Activated T-cell treated with anti-CD3 and anti-CD28 coated beads, Interleukin-2, amount 50 U/mL, for 72 hours (primary cell): ENCODE data around the gene PTCHD4. TPM values are rescaled to one million over a fixed set of nuclear protein-coding genes. Genes with fewer than 3 reads are reported as not detected.
"Not testable (repeated sequence)": the region's sequence is repeated elsewhere in the genome, so short reads cannot be mapped to it uniquely, and the experiment has no call there.

ENCODE experiments used
- ATAC-seq, 2 donors: fragments of 150-1000 bp; cut with Tn5 transposase; replicated peaks in 1 of 2; 2 replicates each; pipeline ENCODE4 v1.10.0; 2021; ENCODE audit warnings: moderate library complexity in 2 of 2, mild to moderate bottlenecking in 1 of 2
- DNase-seq, 2 donors: peaks; one replicate each; pipeline ENCODE4 v3.0.0; 2021 to 2022; ENCODE audit warnings: mixed read lengths in 1 of 2
- H3K27ac Mint-ChIP-seq: one replicate; pipeline ENCODE4 v1.8.0; 2022; ENCODE audit warnings: mild to moderate bottlenecking, moderate library complexity, mixed read lengths
- H3K27me3 Mint-ChIP-seq: one replicate; pipeline ENCODE4 v1.8.0; 2022; ENCODE audit warnings: low read depth, mixed read lengths
- H3K36me3 Mint-ChIP-seq, 2 donors: one replicate each; pipeline ENCODE4 v1.8.0; 2022; ENCODE audit warnings: mixed read lengths in 2 of 2, mild to moderate bottlenecking in 1 of 2; ENCODE audit not compliant: insufficient read depth in 2 of 2
- H3K4me1 Mint-ChIP-seq: one replicate; pipeline ENCODE4 v1.8.0; 2022; ENCODE audit warnings: low read depth, mixed read lengths
- H3K4me3 Mint-ChIP-seq, 2 donors: one replicate each; pipeline ENCODE4 v1.8.0; 2022; ENCODE audit warnings: mild to moderate bottlenecking in 2 of 2, mixed read lengths in 2 of 2, moderate library complexity in 2 of 2
- H3K9me3 Mint-ChIP-seq, 2 donors: one replicate each; pipeline ENCODE4 v1.8.0; 2022; ENCODE audit warnings: mixed read lengths in 2 of 2
- total RNA-seq, 2 donors: library from RNA; stranded (reverse); gene quantifications; one replicate each; pipeline ENCODE4 v1.2.3, GENCODE V29; 2022

PTCHD4 gene
- total RNA-seq, 2 donors from 2014 or later: not detected

DNA sequence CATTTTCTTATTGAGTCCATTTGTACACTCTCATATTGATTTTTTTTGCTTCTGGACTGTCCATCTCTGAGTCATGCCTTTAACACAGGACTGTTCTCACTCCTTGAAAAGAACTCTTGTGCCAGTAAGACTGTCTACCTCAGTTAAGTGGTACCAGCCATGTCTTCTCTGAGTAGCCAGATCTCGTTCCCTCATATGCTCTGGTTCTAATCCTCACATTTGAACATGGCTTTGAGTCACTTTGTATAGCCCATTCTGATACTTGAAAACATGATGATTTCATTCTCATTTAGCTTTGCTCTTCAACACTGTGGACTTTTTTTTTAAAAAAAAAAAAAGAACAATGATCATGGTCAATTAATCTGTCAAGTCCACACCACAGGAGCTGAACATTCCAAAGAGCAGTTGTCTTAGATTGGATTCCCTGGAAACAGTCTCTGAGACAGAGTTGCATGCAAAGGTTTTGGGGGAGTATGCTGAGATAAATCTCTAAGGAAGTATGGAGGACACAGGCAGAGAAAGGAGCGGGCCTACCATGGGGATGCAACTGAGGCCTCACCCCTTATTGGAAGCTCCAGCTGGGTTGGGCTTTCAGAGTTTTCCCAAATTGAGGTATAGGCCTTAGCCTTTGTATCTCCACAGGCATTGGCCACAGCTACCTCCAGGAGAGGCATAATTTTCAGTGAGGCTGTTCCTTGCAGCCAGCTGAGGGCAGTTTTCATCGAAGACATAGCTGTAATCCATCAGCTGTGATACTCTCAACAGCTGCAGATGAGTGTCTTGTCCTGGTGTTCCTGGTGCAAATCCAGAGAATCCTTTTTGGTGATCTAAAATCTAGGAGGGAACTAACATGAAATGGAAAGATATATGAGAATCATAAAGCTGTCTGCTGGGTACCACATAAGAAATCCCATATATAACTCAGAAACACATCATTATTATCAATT, 6.0 kb upstream of the PTCHD4 start:
- Mint-ChIP-seq H3K4me1 (no peaks in the 10 kb centered on the region), H3K27me3 (no peaks in the 10 kb centered on the region), H3K9me3 (no peaks in the 10 kb centered on the region), H3K27ac (no peak overlapping the region), H3K36me3 (no peaks in the 10 kb centered on the region), H3K4me3 (no peak overlapping the region)
- no peak for ATAC-seq
- DNase-seq: no peak

DNA sequence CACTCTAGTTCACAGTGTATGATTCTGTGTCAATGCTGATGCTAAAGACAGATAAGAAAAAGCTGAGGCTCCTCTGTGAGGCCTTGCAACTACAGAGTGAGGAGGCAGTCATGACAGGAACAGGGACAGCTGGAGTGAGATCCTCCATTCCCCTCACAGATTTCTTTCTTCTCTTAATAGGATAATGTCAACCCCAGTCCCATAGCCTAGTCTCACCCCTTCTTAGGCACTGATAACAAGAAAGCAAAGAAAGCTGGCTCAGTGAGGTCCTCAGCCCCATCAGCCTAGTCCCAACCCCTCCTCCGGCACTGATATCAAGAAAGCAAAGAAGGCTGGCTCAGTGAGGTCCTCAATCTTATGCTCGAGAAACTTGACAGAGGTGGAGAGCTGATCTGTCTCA, 2.1 kb upstream of the PTCHD4 start:
- no peak overlapping the region for H3K27ac Mint-ChIP-seq
- no peak for ATAC-seq
- no peaks in the 10 kb centered on the region for H3K4me1 Mint-ChIP-seq
- H3K9me3 Mint-ChIP-seq: no peaks in the 10 kb centered on the region
- no peak overlapping the region for H3K4me3 Mint-ChIP-seq
- no peaks in the 10 kb centered on the region for H3K27me3 Mint-ChIP-seq
- DNase-seq: no peak
- no peaks in the 10 kb centered on the region for H3K36me3 Mint-ChIP-seq

DNA sequence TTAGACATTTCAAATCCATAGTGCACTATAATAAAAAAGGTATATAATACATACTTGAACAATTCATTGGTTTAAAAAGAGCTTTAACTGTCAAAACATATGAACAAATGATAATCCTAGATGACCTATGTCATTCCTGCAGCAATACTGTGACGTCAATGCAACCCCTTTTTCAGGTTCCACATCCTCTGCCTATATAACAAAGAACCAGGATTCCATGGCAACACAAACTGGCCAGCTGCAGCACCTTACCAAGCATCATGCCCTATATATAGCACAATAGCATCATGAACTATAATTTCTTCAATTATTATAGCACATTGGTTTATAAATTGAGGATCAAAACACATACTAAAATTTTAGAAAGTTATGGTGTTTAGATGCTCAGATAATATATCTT, 578 bp upstream of the PTCHD4 start:
- H3K27me3 Mint-ChIP-seq: no peaks in the 10 kb centered on the region
- no peaks in the 10 kb centered on the region for H3K36me3 Mint-ChIP-seq
- no peak overlapping the region for H3K4me3 Mint-ChIP-seq
- H3K27ac Mint-ChIP-seq: no peak overlapping the region
- no peaks in the 10 kb centered on the region for H3K4me1 Mint-ChIP-seq
- ATAC-seq: no peak
- DNase-seq: no peak
- no peaks in the 10 kb centered on the region for H3K9me3 Mint-ChIP-seq

DNA sequence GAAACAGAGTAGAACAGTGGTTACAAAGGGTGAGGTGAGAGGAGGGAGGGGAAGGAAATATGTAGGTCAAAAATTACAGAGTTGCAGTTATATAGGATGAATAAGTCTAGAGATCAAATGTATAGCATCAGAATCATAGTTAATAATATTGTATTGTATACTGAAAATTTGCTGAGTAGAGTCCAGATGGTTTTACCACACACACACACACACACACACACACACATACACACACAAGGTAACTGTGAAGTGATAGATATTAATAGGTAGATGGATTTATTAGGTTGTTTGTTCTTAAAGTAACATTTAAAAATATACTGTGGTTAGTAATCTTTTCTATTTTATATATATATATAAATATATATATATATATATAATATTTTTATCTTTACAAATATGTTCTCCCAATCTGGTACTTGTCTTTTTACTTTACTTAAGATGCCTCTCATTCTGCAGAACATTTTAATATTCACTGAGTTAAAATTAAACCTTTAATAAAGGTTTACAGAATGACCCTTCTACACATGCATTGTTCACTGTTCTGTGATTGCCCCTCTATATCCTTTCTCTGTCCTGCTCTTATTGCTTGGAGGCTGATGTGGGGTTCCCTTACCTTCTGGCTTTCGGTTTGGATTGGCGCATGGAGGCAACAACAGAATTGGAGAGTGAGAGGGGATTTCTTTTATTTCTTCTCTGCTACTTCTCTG, 408 bp downstream of the PTCHD4 start:
- Mint-ChIP-seq H3K4me3 (no peak overlapping the region), H3K9me3 (no peaks in the 10 kb centered on the region), H3K27me3 (no peaks in the 10 kb centered on the region), H3K27ac (no peak overlapping the region), H3K36me3 (no peaks in the 10 kb centered on the region), H3K4me1 (no peaks in the 10 kb centered on the region)
- ATAC-seq (no peak), DNase-seq (no peak)

DNA sequence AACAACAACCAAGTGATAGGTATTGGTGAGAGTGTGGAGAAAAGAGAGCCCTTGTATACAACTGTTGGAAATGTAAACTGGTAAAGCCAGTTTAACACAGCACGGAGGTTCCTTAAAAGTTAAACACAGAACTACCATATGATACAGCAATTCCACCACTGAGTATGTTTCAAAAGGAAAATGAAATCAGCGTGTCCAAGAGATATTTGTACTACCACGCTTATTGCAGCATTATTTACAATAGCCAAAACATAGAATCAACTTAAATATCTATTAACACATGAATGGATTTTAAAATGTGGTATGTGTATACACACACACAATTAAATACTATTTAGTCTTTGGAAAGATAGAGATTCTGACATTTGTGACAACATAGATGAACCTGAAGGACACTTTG, 1.1 kb downstream of the PTCHD4 start:
- no peak overlapping the region for H3K4me3 Mint-ChIP-seq
- no peak for ATAC-seq
- peaks cover 0 to 1% of the 10 kb centered on the region in 2 donors for H3K9me3 Mint-ChIP-seq
- no peak overlapping the region for H3K27ac Mint-ChIP-seq
- H3K27me3 Mint-ChIP-seq: no peaks in the 10 kb centered on the region
- no peak for DNase-seq
- H3K36me3 Mint-ChIP-seq: peaks cover 0 to 3% of the 10 kb centered on the region in 2 donors
- H3K4me1 Mint-ChIP-seq: no peaks in the 10 kb centered on the region

DNA sequence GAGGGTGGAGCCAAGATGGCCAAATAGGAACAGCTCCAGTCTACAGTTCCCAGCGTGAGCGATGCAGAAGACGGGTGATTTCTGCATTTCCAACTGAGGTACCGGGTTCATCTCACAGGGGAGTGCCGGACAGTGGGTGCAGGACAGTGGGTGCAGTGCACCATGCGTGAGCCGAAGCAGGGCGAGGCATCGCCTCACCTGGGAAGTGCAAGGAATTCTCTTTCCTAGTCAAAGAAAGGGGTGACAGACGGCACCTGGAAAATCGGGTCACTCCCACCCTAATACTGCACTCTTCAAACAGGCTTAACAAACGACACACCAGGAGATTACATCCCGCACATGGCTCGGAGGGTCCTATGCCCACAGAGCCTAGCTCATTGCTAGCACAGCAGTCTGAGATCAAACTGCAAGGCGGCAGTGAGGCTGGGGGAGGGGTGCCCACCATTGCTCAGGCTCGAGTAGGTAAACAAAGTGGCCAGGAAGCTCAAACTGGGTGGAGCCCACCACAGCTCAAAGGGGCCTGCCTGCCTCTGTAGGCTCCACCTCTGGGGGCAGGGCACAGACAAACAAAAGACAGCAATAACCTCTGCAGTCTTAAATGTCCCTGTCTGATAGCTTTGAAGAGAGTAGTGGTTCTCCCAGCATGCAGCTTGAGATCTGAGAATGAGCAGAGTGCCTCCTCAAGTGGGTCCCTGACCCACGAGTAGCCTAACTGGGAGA, 8.4 kb downstream of the PTCHD4 start:
- not testable (repeated sequence) for H3K27me3 Mint-ChIP-seq, H3K4me3 Mint-ChIP-seq, H3K4me1 Mint-ChIP-seq, H3K9me3 Mint-ChIP-seq, H3K36me3 Mint-ChIP-seq, H3K27ac Mint-ChIP-seq, DNase-seq, ATAC-seq

DNA sequence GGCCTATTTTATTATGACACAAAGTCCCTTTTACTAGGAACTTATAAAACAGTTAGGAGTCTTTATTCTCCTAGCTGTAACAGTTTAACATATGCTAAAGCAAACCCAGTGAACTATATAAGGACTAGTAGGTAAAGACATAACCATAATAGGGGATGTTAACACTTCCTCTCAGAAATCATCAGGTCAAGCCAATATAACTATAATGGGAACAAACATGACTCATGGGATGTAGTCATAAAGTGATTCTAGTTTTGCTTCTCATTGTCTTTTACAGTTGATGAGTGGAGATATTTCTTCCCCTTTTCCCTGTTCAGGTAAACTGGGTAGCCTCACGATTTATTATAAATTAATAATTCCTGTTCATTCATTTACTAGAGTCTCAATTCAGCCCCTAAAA, 9.7 kb downstream of the PTCHD4 start:
- peaks cover 1 to 3% of the 10 kb centered on the region in 2 donors for H3K36me3 Mint-ChIP-seq
- DNase-seq: no peak
- H3K27me3 Mint-ChIP-seq: no peaks in the 10 kb centered on the region
- ATAC-seq: no peak
- H3K27ac Mint-ChIP-seq: no peak overlapping the region
- peaks cover 2 to 3% of the 10 kb centered on the region in 2 donors for H3K9me3 Mint-ChIP-seq
- H3K4me3 Mint-ChIP-seq: no peak overlapping the region
- no peaks in the 10 kb centered on the region for H3K4me1 Mint-ChIP-seq

DNA sequence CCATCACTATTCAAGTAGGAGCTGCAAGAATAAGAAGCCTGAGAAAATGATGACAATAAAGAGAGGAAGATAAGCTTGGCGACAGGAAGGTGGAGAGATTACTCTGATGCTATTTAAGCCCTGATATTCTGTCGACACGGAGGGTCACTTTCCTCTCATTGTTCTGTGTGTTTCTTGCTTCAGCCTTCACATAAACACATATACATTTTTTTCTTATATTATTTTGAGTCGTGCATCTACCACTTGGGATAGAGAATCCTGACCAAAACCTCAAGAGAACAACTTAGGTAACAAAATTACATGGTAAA, 10.5 kb downstream of the PTCHD4 start:
- peaks cover 2 to 3% of the 10 kb centered on the region in 2 donors for H3K9me3 Mint-ChIP-seq
- ATAC-seq (no peak), DNase-seq (no peak)
- H3K4me3 Mint-ChIP-seq: no peak overlapping the region
- no peak overlapping the region for H3K27ac Mint-ChIP-seq
- H3K27me3 Mint-ChIP-seq: no peaks in the 10 kb centered on the region
- no peaks in the 10 kb centered on the region for H3K4me1 Mint-ChIP-seq
- H3K36me3 Mint-ChIP-seq: peaks cover 1 to 3% of the 10 kb centered on the region in 2 donors

DNA sequence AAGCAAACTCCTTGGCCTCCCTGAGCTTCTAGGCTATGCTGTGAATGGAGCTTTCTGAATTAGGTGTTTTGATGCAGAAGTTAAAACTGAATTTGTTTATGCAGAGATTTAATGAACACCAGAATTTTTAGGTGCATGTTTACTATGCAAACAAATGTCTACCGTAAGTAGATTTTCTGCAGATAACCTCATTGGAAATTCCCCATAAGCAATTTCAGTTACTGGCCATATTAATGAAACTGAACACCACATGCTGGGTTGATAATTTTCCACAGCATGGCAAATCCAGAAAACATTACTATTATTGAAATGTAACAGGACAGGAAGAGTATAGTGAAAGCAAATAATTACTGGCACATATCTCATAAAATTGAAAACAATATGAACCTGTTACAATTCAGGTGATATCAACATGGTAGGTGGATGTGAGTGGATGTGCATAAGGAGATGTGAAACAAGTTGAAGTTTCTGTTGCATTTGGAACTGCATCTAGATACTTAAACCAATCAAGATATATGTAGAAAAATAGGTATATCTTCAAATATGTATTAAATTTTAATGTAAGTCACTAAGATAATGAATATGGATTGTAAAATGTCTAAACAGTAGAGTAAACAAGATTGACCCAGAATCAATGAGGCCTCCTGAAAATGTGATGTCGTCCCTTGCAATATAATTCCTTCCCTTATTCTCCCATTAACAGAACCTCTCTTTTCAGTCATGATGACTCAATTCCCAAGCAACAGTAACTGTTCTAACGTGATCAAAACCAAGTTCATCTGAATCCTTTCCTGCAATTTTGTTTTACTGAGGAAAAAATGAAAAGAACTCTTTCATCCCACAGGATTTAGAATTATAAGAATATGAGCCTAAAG, 11.0 kb downstream of the PTCHD4 start:
- peaks cover 2% of the 10 kb centered on the region in 2 donors for H3K9me3 Mint-ChIP-seq
- no peak for DNase-seq

DNA sequence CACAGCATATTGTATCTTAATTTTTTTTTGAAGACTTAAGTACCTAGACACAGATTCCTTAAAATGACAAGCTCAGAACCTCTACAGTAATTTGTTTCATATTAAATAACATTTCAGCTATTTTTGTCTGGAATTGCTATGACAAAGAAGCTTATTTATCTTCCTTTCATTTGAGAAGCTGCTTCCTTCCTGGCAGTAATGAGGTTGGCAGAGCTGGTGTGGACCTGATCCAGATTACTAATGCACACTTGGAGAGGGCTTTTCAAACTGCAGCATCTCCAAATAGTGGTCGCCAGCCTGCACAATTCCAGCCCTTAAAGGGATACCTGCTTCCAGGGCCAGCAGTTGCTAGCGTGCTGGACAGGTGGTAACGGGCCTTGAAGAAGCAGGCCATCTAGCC, 12.1 kb downstream of the PTCHD4 start:
- no peaks in the 10 kb centered on the region for H3K27me3 Mint-ChIP-seq
- peaks cover 0 to 1% of the 10 kb centered on the region in 2 donors for H3K36me3 Mint-ChIP-seq
- peaks cover 2 to 3% of the 10 kb centered on the region in 2 donors for H3K9me3 Mint-ChIP-seq
- no peaks in the 10 kb centered on the region for H3K4me1 Mint-ChIP-seq
- no peak overlapping the region for H3K4me3 Mint-ChIP-seq
- ATAC-seq: no peak
- DNase-seq: no peak
- no peak overlapping the region for H3K27ac Mint-ChIP-seq

More for the DNA sequence above, 11.0 kb downstream of the PTCHD4 start:
- no peaks in the 10 kb centered on the region for H3K4me1 Mint-ChIP-seq
- no peak overlapping the region for H3K27ac Mint-ChIP-seq
- ATAC-seq: no peak
- no peaks in the 10 kb centered on the region for H3K27me3 Mint-ChIP-seq
- no peak overlapping the region for H3K4me3 Mint-ChIP-seq
- H3K36me3 Mint-ChIP-seq: peaks cover 0 to 1% of the 10 kb centered on the region in 2 donors

DNA sequence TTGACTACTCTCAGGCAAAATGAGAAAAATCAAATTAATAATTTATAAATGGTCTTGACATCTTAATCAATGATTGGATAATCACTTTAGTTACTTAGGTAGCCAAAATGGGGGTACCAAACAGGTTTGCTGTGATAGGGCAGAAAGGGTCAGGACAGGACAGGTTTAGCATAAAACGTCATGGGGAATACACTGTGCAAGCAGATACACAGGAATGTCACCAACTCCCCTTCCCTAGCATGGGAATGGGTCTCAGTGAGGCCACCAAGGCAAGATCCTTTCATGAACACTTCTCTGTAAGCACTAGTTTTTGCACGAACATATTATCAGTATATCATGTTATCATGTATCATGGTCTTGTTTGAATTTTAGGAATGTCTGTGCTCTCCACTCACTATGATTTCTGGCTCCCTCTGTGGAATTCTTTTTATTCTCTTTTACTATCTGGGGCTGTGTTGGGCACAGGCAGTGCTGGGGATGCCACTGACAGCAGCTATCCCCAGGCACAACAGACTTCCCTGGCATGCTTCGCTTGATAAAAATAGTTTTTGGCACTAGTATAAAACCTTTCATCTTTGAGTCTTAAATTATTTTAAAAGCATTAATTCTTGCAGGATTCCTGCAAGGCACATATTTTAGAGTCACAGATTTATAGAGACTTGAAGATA, 18.3 kb downstream of the PTCHD4 start:
- no peak overlapping the region for H3K4me3 Mint-ChIP-seq
- H3K36me3 Mint-ChIP-seq: no peaks in the 10 kb centered on the region
- H3K4me1 Mint-ChIP-seq: no peaks in the 10 kb centered on the region
- peaks cover 0 to 2% of the 10 kb centered on the region in 2 donors for H3K9me3 Mint-ChIP-seq
- no peaks in the 10 kb centered on the region for H3K27me3 Mint-ChIP-seq
- ATAC-seq (no peak), DNase-seq (no peak)
- no peak overlapping the region for H3K27ac Mint-ChIP-seq

DNA sequence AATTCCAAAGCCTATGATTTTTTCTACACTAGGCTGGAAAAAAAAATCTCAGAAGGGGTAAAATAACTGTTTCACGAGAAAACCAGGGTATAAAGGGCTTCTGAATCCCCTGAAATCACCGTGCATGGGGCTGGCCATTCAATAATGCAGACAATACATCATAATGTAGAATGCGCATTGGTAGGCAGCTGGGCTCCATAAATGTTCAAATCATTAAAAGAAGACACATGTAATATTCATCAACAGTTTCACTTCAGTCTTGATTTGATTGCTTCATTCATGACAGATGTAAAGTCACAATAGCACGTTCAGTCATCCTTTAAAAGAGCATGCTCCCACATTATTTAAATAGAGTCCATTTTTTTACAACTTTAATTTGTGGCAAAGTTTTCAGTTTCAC, 20.5 kb downstream of the PTCHD4 start:
- Mint-ChIP-seq H3K36me3 (no peaks in the 10 kb centered on the region), H3K4me3 (no peak overlapping the region), H3K4me1 (no peaks in the 10 kb centered on the region), H3K27me3 (no peaks in the 10 kb centered on the region), H3K9me3 (peaks cover 0 to 2% of the 10 kb centered on the region in 2 donors), H3K27ac (no peak overlapping the region)
- ATAC-seq (no peak), DNase-seq (no peak)
